Testis (tissue), 2 donors: ENCODE measurements around the gene KCNJ15.

Experiments
- POLR2A ChIP-seq: fragments of 450-650 bp; IDR thresholded peaks from one replicate; pipeline ENCODE4 v1.6.1; 2017; ENCODE audit warnings: antibody characterized with exemption, mild to moderate bottlenecking, moderate library complexity
- TF ChIP-seq, protein P1 (sequence below), 3 experiments: fragments of 450-650 bp in 2 of 3; fragments of 200-600 bp in 1 of 3; sonication (generic) in 1 of 3; IDR thresholded peaks; one replicate each; pipeline ENCODE4 v1.5.1; 2016 to 2019; ENCODE audit warnings: antibody characterized with exemption in 3 of 3, mild to moderate bottlenecking in 2 of 3, moderate library complexity in 1 of 3

DNA sequence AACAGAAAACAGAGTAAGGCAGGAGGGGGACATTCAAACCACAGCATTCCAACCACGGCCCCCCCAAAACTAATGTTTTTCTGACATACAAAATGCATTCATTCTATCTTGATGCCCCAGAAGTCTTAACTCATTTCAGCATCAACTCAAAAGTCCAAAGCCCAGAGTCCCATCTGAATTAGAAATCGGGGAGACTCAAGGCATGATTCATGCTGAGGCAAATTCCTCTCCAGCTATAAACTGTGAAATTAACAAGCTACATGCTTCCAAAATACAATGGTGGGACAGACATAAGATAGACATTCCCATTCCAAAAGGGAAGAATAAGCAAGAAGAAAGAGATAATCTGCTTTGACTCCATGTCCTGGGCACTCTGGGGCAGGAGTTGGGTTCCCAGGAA lies 73.9 kb downstream of the KCNJ15 start:
- TF ChIP-seq, protein P1, sequence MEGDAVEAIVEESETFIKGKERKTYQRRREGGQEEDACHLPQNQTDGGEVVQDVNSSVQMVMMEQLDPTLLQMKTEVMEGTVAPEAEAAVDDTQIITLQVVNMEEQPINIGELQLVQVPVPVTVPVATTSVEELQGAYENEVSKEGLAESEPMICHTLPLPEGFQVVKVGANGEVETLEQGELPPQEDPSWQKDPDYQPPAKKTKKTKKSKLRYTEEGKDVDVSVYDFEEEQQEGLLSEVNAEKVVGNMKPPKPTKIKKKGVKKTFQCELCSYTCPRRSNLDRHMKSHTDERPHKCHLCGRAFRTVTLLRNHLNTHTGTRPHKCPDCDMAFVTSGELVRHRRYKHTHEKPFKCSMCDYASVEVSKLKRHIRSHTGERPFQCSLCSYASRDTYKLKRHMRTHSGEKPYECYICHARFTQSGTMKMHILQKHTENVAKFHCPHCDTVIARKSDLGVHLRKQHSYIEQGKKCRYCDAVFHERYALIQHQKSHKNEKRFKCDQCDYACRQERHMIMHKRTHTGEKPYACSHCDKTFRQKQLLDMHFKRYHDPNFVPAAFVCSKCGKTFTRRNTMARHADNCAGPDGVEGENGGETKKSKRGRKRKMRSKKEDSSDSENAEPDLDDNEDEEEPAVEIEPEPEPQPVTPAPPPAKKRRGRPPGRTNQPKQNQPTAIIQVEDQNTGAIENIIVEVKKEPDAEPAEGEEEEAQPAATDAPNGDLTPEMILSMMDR (IDR thresholded peaks at IDR 0.05) = no peak
- no peak for TF ChIP-seq POLR2A
